Mesenchymal stem cell (in vitro differentiated cells and primary cell): Measurements from ENCODE around the gene ANKS1B.

ENCODE experiments used
- DNase-seq: peaks from one replicate; pipeline ENCODE4 v3.0.0-alpha.2; 2013
- H2AFZ ChIP-seq: one replicate; pipeline ENCODE4 v1.6.1; 2013; ENCODE audit warnings: low read depth, mild to moderate bottlenecking, control low read depth, inconsistent platforms, low read length, moderate library complexity
- H2AK5ac ChIP-seq: 2 replicates; pipeline ENCODE4 v1.6.1; 2013; ENCODE audit warnings: low read length, moderate library complexity, mild to moderate bottlenecking, inconsistent platforms; ENCODE audit not compliant: severe bottlenecking
- H2BK120ac ChIP-seq: one replicate; pipeline ENCODE4 v1.6.1; 2013; ENCODE audit warnings: low read depth, mild to moderate bottlenecking, inconsistent platforms, low read length, moderate library complexity
- H2BK12ac ChIP-seq, 2 experiments: one replicate each; pipeline ENCODE4 v1.6.1; 2013; ENCODE audit warnings: inconsistent platforms in 2 of 2, low read length in 2 of 2, mild to moderate bottlenecking in 2 of 2, moderate library complexity in 2 of 2, control low read depth in 1 of 2
- H2BK15ac ChIP-seq: one replicate; pipeline ENCODE4 v1.6.1; 2013; ENCODE audit warnings: mild to moderate bottlenecking, low read depth, inconsistent platforms; ENCODE audit not compliant: poor library complexity, severe bottlenecking
- H2BK5ac ChIP-seq: 2 replicates; pipeline ENCODE4 v1.6.1; 2013; ENCODE audit warnings: low read depth, mild to moderate bottlenecking, low read length, control low read depth, inconsistent platforms; ENCODE audit not compliant: poor library complexity, severe bottlenecking
- H3K14ac ChIP-seq, 2 experiments: one replicate each; pipeline ENCODE4 v1.6.1; 2013; ENCODE audit warnings: inconsistent platforms in 2 of 2, low read length in 2 of 2, control low read depth in 1 of 2, mild to moderate bottlenecking in 1 of 2, moderate library complexity in 1 of 2
- H3K18ac ChIP-seq, 2 experiments: one replicate each; pipeline ENCODE4 v1.6.1; 2013; ENCODE audit warnings: inconsistent platforms in 2 of 2, low read length in 2 of 2, control low read depth in 1 of 2, low read depth in 1 of 2, mild to moderate bottlenecking in 1 of 2
- H3K23ac ChIP-seq, 2 experiments: one replicate each; pipeline ENCODE4 v1.6.1; 2013; ENCODE audit warnings: inconsistent platforms in 2 of 2, low read length in 2 of 2, mild to moderate bottlenecking in 2 of 2, moderate library complexity in 2 of 2, control low read depth in 1 of 2
- H3K27ac ChIP-seq: 2 replicates; pipeline ENCODE4 v1.5.1; 2013; ENCODE audit warnings: mild to moderate bottlenecking, moderate library complexity, low read length, control low read depth, inconsistent platforms; ENCODE audit not compliant: poor library complexity, severe bottlenecking
- H3K27me3 ChIP-seq, 2 experiments: 2 replicates each; pipeline versions ENCODE4 v1.6.1 to v1.7.0; 2013; ENCODE audit warnings: low read length in 2 of 2, mild to moderate bottlenecking in 2 of 2, moderate library complexity in 2 of 2, control low read depth in 1 of 2, inconsistent platforms in 1 of 2; ENCODE audit not compliant: control insufficient read depth in 1 of 2, insufficient read depth in 1 of 2
- H3K36me3 ChIP-seq, 2 experiments: 2 replicates each; pipeline versions ENCODE4 v1.6.1 to v1.7.0; 2013; ENCODE audit warnings: low read length in 2 of 2, control low read depth in 1 of 2, inconsistent platforms in 1 of 2, low read depth in 1 of 2, mild to moderate bottlenecking in 1 of 2; ENCODE audit not compliant: insufficient read depth in 2 of 2, control insufficient read depth in 1 of 2
- H3K4ac ChIP-seq, 2 experiments: one replicate each; pipeline ENCODE4 v1.6.1; 2013; ENCODE audit warnings: inconsistent platforms in 2 of 2, low read length in 2 of 2, mild to moderate bottlenecking in 2 of 2, moderate library complexity in 2 of 2, control low read depth in 1 of 2, low read depth in 1 of 2
- H3K4me1 ChIP-seq: 2 replicates; pipeline ENCODE4 v1.6.1; 2013; ENCODE audit warnings: low read depth, low read length, control low read depth; ENCODE audit not compliant: control insufficient read depth, insufficient read depth
- H3K4me2 ChIP-seq: 2 replicates; pipeline ENCODE4 v1.6.1; 2013; ENCODE audit warnings: low read length, mild to moderate bottlenecking, inconsistent platforms; ENCODE audit not compliant: poor library complexity, severe bottlenecking
- H3K4me3 ChIP-seq, 2 experiments: 2 replicates each; pipeline versions ENCODE4 v1.5.1 to v1.7.0; 2013; ENCODE audit warnings: low read length in 2 of 2, mild to moderate bottlenecking in 2 of 2, control low read depth in 1 of 2, low read depth in 1 of 2; ENCODE audit not compliant: insufficient read depth in 1 of 2
- H3K79me1 ChIP-seq: replicated peaks from 2 replicates; pipeline ENCODE4 v1.6.1; 2013; ENCODE audit warnings: mild to moderate bottlenecking, control low read depth, low read length, inconsistent platforms; ENCODE audit not compliant: poor library complexity, severe bottlenecking
- H3K9ac ChIP-seq: 2 replicates; pipeline ENCODE4 v1.7.0; 2013; ENCODE audit warnings: mild to moderate bottlenecking, low read length, moderate library complexity
- H3K9me3 ChIP-seq: 2 replicates; pipeline ENCODE4 v1.7.0; 2013; ENCODE audit warnings: mild to moderate bottlenecking, low read length; ENCODE audit not compliant: control insufficient read depth
- H4K8ac ChIP-seq: one replicate; pipeline ENCODE4 v1.6.1; 2013; ENCODE audit warnings: inconsistent platforms, mild to moderate bottlenecking, low read length, moderate library complexity
- H4K91ac ChIP-seq: one replicate; pipeline ENCODE4 v1.6.1; 2013; ENCODE audit warnings: mild to moderate bottlenecking, low read length, inconsistent platforms
- whole genome bisulfite sequencing: methylation state at CpG from one replicate; pipeline ENCODE4 v1.1.7; 2013; ENCODE audit warnings: mixed read lengths; 5-methylcytosine and 5-hydroxymethylcytosine counted together

ANKS1B gene

GRCh38 chr12:98719515-98720504 is 1264.9 kb downstream of the ANKS1B start:
- no peak overlapping the region for H2AFZ ChIP-seq
- WGBS, result 98% methylated on average over 6 of the region's 6 CpGs
- no peak overlapping the region for H3K9ac ChIP-seq
- H2BK12ac ChIP-seq, result no peak overlapping the region
- H3K18ac ChIP-seq, result no peak overlapping the region
- no peak overlapping the region for H2BK5ac ChIP-seq
- no peak overlapping the region for H2AK5ac ChIP-seq
- no peak overlapping the region for H2BK15ac ChIP-seq
- H4K8ac ChIP-seq, result no peak overlapping the region
- no peak overlapping the region for H4K91ac ChIP-seq
- H3K14ac ChIP-seq, result no peak overlapping the region
- no peaks in the 10 kb centered on the region for H3K4me1 ChIP-seq
- peaks cover 10 to 55% of the 10 kb centered on the region in 2 experiments for H3K36me3 ChIP-seq
- no peak overlapping the region for H3K4me2 ChIP-seq
- peaks cover 8% of the 10 kb centered on the region for H3K79me1 ChIP-seq
- H3K23ac ChIP-seq, result no peak overlapping the region
- H3K27ac ChIP-seq, result no peak overlapping the region
- no peak overlapping the region for H3K4me3 ChIP-seq
- no peak for DNase-seq
- no peak overlapping the region for H2BK120ac ChIP-seq
- H3K27me3 ChIP-seq, result no peaks in the 10 kb centered on the region
- H3K4ac ChIP-seq, result no peak overlapping the region
- no peaks in the 10 kb centered on the region for H3K9me3 ChIP-seq

GRCh38 chr12:98714426-98714825 is 1270.3 kb downstream of the ANKS1B start:
- no peak overlapping the region for H3K4me3 ChIP-seq
- no peak overlapping the region for H2BK5ac ChIP-seq
- peaks cover 12% of the 10 kb centered on the region for H3K79me1 ChIP-seq
- no peak overlapping the region for H3K23ac ChIP-seq
- H3K36me3 ChIP-seq, result peaks cover 25 to 76% of the 10 kb centered on the region in 2 experiments
- H3K9ac ChIP-seq, result no peak overlapping the region
- no peak overlapping the region for H2BK120ac ChIP-seq
- no peaks in the 10 kb centered on the region for H3K9me3 ChIP-seq
- no peaks in the 10 kb centered on the region for H3K27me3 ChIP-seq
- no peak overlapping the region for H2AK5ac ChIP-seq
- no peak overlapping the region for H4K8ac ChIP-seq
- no peak overlapping the region for H2BK12ac ChIP-seq
- WGBS, result 100% methylated on average over 2 of the region's 4 CpGs
- no peak overlapping the region for H3K4ac ChIP-seq
- H4K91ac ChIP-seq, result no peak overlapping the region
- DNase-seq, result no peak
- H3K4me2 ChIP-seq, result no peak overlapping the region
- H3K14ac ChIP-seq, result no peak overlapping the region
- H3K27ac ChIP-seq, result no peak overlapping the region
- H2AFZ ChIP-seq, result no peak overlapping the region
- no peaks in the 10 kb centered on the region for H3K4me1 ChIP-seq
- no peak overlapping the region for H3K18ac ChIP-seq
- H2BK15ac ChIP-seq, result no peak overlapping the region

GRCh38 chr12:98709022-98709421 is 1275.7 kb downstream of the ANKS1B start:
- H3K18ac ChIP-seq, result no peak overlapping the region
- peaks cover 25 to 83% of the 10 kb centered on the region in 2 experiments for H3K36me3 ChIP-seq
- no peak overlapping the region for H2AFZ ChIP-seq
- WGBS, result 96% methylated on average over 1 of the region's 1 CpG
- peaks cover 4% of the 10 kb centered on the region for H3K79me1 ChIP-seq
- DNase-seq, result no peak
- no peak overlapping the region for H2BK5ac ChIP-seq
- H3K14ac ChIP-seq, result no peak overlapping the region
- H2BK15ac ChIP-seq, result no peak overlapping the region
- H2AK5ac ChIP-seq, result no peak overlapping the region
- H3K27me3 ChIP-seq, result no peaks in the 10 kb centered on the region
- H3K4me2 ChIP-seq, result no peak overlapping the region
- H3K4ac ChIP-seq, result no peak overlapping the region
- no peak overlapping the region for H3K23ac ChIP-seq
- H4K8ac ChIP-seq, result no peak overlapping the region
- no peak overlapping the region for H3K9ac ChIP-seq
- H3K4me1 ChIP-seq, result no peaks in the 10 kb centered on the region
- no peak overlapping the region for H3K27ac ChIP-seq
- no peak overlapping the region for H2BK120ac ChIP-seq
- no peak overlapping the region for H2BK12ac ChIP-seq
- no peak overlapping the region for H4K91ac ChIP-seq
- H3K9me3 ChIP-seq, result no peaks in the 10 kb centered on the region
- no peak overlapping the region for H3K4me3 ChIP-seq

DNA sequence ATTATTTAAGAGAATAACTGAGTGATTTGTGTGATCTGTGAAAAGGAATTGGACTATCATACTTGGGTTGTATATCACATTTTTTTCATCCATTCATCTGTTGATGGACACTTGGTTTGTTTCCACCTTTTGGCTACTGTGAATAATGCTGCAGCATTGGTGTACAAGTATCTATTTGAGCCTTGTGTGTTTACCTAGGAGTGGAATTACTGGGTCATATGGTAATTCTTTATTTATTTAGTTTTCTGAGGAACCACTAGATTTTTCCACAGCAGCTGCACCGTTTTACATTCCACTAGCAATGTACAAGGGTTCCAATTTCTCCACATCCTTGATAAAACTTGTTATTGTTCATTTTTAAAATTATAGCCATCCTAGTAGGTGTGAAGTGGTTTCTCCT is 1283.6 kb downstream of the ANKS1B start:
- H4K91ac ChIP-seq, result no peak overlapping the region
- no peak overlapping the region for H3K4me2 ChIP-seq
- no peak overlapping the region for H4K8ac ChIP-seq
- no peak overlapping the region for H2BK12ac ChIP-seq
- no peaks in the 10 kb centered on the region for H3K27me3 ChIP-seq
- no peak overlapping the region for H3K4ac ChIP-seq
- H2AK5ac ChIP-seq, result no peak overlapping the region
- no peaks in the 10 kb centered on the region for H3K4me1 ChIP-seq
- H3K79me1 ChIP-seq, result peaks cover 13% of the 10 kb centered on the region
- H3K9me3 ChIP-seq, result no peaks in the 10 kb centered on the region
- no peak overlapping the region for H2AFZ ChIP-seq
- no peak overlapping the region for H2BK15ac ChIP-seq
- peak; percentile 58 for DNase-seq
- H3K14ac ChIP-seq, result no peak overlapping the region
- H3K9ac ChIP-seq, result no peak overlapping the region
- H3K4me3 ChIP-seq, result no peak overlapping the region
- no peak overlapping the region for H3K27ac ChIP-seq
- WGBS, result no CpG with 5 or more reads among the region's 1 CpG
- no peak overlapping the region for H2BK5ac ChIP-seq
- no peak overlapping the region for H2BK120ac ChIP-seq
- H3K18ac ChIP-seq, result no peak overlapping the region
- peaks cover 7 to 46% of the 10 kb centered on the region in 2 experiments for H3K36me3 ChIP-seq
- H3K23ac ChIP-seq, result no peak overlapping the region
